Measurements from ENCODE around the gene MRPS31. TPM values are rescaled to one million over a fixed set of nuclear protein-coding genes. Genes with fewer than 3 reads are reported as not detected.

MRPS31 gene
- total RNA-seq, 1 experiment from 2014 or later = 22.2 TPM

DNA sequence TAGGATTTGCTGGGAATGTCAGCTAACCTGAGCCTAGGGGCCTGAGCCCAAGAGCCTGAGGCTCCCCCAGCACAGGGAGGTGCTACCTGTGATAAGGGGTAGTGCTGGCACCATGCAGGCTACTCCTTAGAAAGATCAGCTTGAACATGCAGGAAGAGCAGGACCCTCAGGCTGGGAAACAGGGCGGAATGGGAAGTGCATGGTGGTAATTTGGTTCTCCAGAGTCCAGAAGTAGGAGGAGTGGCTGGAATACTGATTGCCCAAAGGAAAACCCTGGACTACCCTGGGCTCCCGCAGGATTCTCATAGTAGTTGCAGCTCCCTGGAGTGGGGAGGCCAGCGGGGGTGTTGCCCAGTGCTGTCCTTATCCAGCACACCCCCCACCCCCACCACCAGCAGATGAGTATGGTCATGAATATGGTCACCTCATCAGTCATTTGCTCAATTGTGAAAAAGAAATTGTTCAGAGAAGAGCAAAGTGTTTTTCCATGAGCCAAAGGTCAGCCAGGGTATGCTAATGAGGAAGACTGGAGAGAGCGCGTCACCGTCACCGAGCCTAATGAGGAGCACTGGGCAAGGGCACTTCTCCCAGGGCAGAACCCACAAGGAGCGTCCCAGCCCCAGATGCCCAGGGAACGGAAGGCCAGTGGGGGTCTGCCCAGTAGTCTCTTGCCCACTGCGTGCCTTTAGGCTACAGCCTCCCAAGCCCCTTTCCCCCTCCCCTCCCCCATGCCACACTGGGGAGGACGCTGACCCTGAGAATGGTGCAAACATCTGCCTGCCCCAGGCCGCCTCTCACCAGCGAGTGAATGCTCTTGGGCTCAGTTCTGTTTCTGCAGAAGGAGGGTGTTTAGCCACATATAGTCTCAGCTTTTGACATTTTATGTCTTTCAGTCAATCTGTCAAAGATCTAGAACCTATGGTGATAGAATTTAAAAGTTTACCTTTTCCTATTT is 23.7 kb upstream of the MRPS31 start:
- Histone ChIP-seq H2AFZ (no peak overlapping the region), H3K9me2 (ENCODE audit: insufficient read depth) (no peaks in the 10 kb centered on the region), H3K4me1 (replicated peaks; ENCODE audit: insufficient read depth) (peaks cover 6% of the 10 kb centered on the region; the same call in 1 of the 2 replicates), H3K36me3 (ENCODE audit: low read depth) (no peaks in the 10 kb centered on the region), H3K27me3 (ENCODE audit: insufficient read depth, low read depth) (no peaks in the 10 kb centered on the region), H3K27ac (no peak overlapping the region), H3K9me3 (ENCODE audit: insufficient read depth, low read depth) (no peaks in the 10 kb centered on the region), H4K20me1 (ENCODE audit: insufficient read depth) (no peaks in the 10 kb centered on the region), H3K79me2 (ENCODE audit: low read depth) (0 out of 2 replicates have a peak, but pooled peaks cover 7% of the 10 kb centered on the region), H3F3A (ENCODE audit: insufficient read depth, low read depth) (no peaks in the 10 kb centered on the region), H3K4me2 (no peak overlapping the region), H3K4me3 (no peak overlapping the region)
- intact Hi-C loops (cut with micrococcal nuclease; ENCODE audit: unreplicated experiment) = no loop called here
- BruUV-seq (replicated peaks) = no TSS peak
- CTCF ChIA-PET = no interaction called here
- POLR2A ChIA-PET (ENCODE audit: unreplicated experiment) = no interaction called here
- TF ChIP-seq, protein P1, sequence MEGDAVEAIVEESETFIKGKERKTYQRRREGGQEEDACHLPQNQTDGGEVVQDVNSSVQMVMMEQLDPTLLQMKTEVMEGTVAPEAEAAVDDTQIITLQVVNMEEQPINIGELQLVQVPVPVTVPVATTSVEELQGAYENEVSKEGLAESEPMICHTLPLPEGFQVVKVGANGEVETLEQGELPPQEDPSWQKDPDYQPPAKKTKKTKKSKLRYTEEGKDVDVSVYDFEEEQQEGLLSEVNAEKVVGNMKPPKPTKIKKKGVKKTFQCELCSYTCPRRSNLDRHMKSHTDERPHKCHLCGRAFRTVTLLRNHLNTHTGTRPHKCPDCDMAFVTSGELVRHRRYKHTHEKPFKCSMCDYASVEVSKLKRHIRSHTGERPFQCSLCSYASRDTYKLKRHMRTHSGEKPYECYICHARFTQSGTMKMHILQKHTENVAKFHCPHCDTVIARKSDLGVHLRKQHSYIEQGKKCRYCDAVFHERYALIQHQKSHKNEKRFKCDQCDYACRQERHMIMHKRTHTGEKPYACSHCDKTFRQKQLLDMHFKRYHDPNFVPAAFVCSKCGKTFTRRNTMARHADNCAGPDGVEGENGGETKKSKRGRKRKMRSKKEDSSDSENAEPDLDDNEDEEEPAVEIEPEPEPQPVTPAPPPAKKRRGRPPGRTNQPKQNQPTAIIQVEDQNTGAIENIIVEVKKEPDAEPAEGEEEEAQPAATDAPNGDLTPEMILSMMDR (conservative IDR thresholded peaks at IDR 0.05) = no peak
- no peak for TF ChIP-seq EZH2 (IDR thresholded peaks at IDR 0.05; ENCODE audit: low read depth)
- no peak for DNase-seq

DNA sequence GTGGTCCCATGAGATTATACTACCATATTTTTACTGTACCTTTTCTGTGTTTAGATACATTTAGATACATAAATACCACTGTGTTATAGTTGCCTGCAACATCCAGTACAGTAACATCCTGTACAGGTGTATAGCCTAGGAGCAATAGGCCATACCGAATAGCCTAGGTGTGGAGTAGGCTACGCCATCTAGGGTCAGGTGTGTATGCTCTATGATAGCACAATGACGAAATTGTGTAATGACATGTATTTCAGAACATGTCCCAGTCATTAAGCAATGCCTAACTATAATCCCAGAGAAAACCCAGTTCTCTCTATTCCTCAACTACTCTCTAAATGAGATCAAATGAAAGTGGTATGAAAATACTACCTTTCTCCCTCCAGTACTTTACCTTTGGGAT is 22.3 kb upstream of the MRPS31 start:
- H3K27ac ChIP-seq = no peak overlapping the region
- H3K9me3 ChIP-seq (ENCODE audit: insufficient read depth, low read depth) = no peaks in the 10 kb centered on the region
- peaks cover 6% of the 10 kb centered on the region; the same call in 1 of the 2 replicates for H3K4me1 ChIP-seq (replicated peaks; ENCODE audit: insufficient read depth)
- no peak overlapping the region for H2AFZ ChIP-seq
- no peaks in the 10 kb centered on the region for H3K36me3 ChIP-seq (ENCODE audit: low read depth)
- H3K79me2 ChIP-seq (ENCODE audit: low read depth) = 0 out of 2 replicates have a peak, but pooled peaks cover 7% of the 10 kb centered on the region
- intact Hi-C loops (cut with micrococcal nuclease; ENCODE audit: unreplicated experiment) = no loop called here
- ChIA-PET CTCF (no interaction called here), POLR2A (ENCODE audit: unreplicated experiment) (no interaction called here)
- H3K4me3 ChIP-seq = no peak overlapping the region
- no peaks in the 10 kb centered on the region for H3F3A ChIP-seq (ENCODE audit: insufficient read depth, low read depth)
- TF ChIP-seq, protein P1 (conservative IDR thresholded peaks at IDR 0.05) = no peak
- BruUV-seq (replicated peaks) = no TSS peak
- no peak for DNase-seq
- H4K20me1 ChIP-seq (ENCODE audit: insufficient read depth) = no peaks in the 10 kb centered on the region
- no peaks in the 10 kb centered on the region for H3K27me3 ChIP-seq (ENCODE audit: insufficient read depth, low read depth)
- no peaks in the 10 kb centered on the region for H3K9me2 ChIP-seq (ENCODE audit: insufficient read depth)
- no peak overlapping the region for H3K4me2 ChIP-seq

DNA sequence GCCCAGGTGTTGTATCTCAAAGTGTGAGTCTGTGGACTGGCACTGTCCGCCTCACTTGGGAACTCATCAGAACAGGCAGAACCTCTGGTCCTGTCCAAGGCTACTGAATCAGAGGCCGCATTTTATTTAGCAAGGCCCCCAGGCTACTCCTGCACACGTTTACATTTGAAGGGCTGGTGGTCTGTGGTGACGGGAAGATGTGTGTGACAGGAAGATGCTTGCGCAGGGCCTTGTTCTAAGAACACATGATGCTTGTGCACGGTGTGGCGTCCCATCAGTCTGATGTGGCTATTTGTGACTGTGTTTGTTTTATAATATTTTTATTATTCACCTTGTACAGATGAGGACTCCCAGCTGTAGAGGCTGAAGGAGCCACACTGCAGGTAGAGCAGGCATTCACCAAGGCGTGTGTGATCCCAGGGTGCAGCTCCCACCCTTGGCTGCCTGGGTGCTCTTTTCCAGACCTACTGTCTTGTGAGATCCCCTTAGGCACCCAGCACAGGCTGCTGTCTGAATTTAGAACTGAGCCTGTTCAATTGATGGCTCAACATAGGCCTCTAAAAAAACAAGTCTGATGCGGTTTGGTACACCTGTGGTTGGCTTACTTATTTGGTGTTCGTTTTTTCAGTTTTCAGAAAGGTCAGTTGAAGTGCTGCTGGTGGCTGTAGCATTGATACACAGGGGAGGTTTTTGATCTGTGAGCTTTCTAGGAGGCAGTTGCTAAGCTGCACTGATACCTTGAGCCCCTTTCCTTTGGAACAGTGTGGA is 21.5 kb upstream of the MRPS31 start:
- no peaks in the 10 kb centered on the region for H3K36me3 ChIP-seq (ENCODE audit: low read depth)
- no peaks in the 10 kb centered on the region for H3K9me3 ChIP-seq (ENCODE audit: insufficient read depth, low read depth)
- no peak overlapping the region for H3K4me3 ChIP-seq
- H3K9me2 ChIP-seq (ENCODE audit: insufficient read depth) = no peaks in the 10 kb centered on the region
- H3K4me2 ChIP-seq = no peak overlapping the region
- peaks cover 6% of the 10 kb centered on the region; the same call in 1 of the 2 replicates for H3K4me1 ChIP-seq (replicated peaks; ENCODE audit: insufficient read depth)
- no peaks in the 10 kb centered on the region for H3F3A ChIP-seq (ENCODE audit: insufficient read depth, low read depth)
- H3K27me3 ChIP-seq (ENCODE audit: insufficient read depth, low read depth) = no peaks in the 10 kb centered on the region
- POLR2A ChIA-PET (ENCODE audit: unreplicated experiment) = no interaction called here
- no peak overlapping the region for H3K27ac ChIP-seq
- TF ChIP-seq EZH2 (IDR thresholded peaks at IDR 0.05; ENCODE audit: low read depth) = no peak
- TF ChIP-seq, protein P1 (conservative IDR thresholded peaks at IDR 0.05) = no peak
- CTCF ChIA-PET = no interaction called here
- no TSS peak for BruUV-seq (replicated peaks)
- no peaks in the 10 kb centered on the region for H4K20me1 ChIP-seq (ENCODE audit: insufficient read depth)
- 0 out of 2 replicates have a peak, but pooled peaks cover 9% of the 10 kb centered on the region for H3K79me2 ChIP-seq (ENCODE audit: low read depth)
- no peak for DNase-seq
- no peak overlapping the region for H2AFZ ChIP-seq
- intact Hi-C loops (cut with micrococcal nuclease; ENCODE audit: unreplicated experiment) = no loop called here
